ENCODE data around the gene C19orf12. TPM values are rescaled to one million over a fixed set of nuclear protein-coding genes. Genes with fewer than 3 reads are reported as not detected.

Gene C19orf12
- total and polyA plus RNA-seq, 2 donors (not counting 3 experiments of a cell fraction or from before 2014, with no cell fraction given), result 20.4 to 22.9 TPM

GRCh38 chr19:29686285-29686805 is 28.7 kb downstream of the C19orf12 start:
- CTCF ChIA-PET, result interaction anchor here (0.8 to 2.4 kb wide), 2 partner anchors 15 to 76 kb away, joined by 3 to 7 read pairs; no protein-coding TSS in a partner anchor
- Histone ChIP-seq H3K79me2 (ENCODE audit: control insufficient read depth, insufficient read depth, low read length) (no peaks in the 10 kb centered on the region), H3K27me3 (ENCODE audit: control insufficient read depth in 2 of 2, insufficient read depth in 2 of 2, low read length in 2 of 2) (no peaks in the 10 kb centered on the region), H3K4me1 (ENCODE audit: control insufficient read depth, extremely low read depth, insufficient read depth, low read length) (no peaks in the 10 kb centered on the region), H3K4me3 (replicated peaks in 1 of 3; ENCODE audit: insufficient read depth in 1 of 3, low read depth in 1 of 3, low read length in 3 of 3) (no peak overlapping the region), H3K27ac (ENCODE audit: insufficient read depth, low read depth, low read length) (no peak overlapping the region), H2AFZ (ENCODE audit: low read depth, low read length) (no peak overlapping the region), H3K36me3 (ENCODE audit: control insufficient read depth in 2 of 2, extremely low read depth in 1 of 2, insufficient read depth in 2 of 2, low read length in 2 of 2) (no peaks in the 10 kb centered on the region), H3K9me1 (replicated peaks; ENCODE audit: control insufficient read depth, extremely low read depth, insufficient read depth, low read length) (no peaks in the 10 kb centered on the region), H3K9me3 (replicated peaks; ENCODE audit: control insufficient read depth, insufficient read depth, low read length) (no peaks in the 10 kb centered on the region), H4K20me1 (replicated peaks; ENCODE audit: control insufficient read depth, extremely low read depth, insufficient read depth, low read length) (no peaks in the 10 kb centered on the region), H3K9ac (replicated peaks; ENCODE audit: extremely low read depth, insufficient read depth, low read length) (no peak overlapping the region), H3K4me2 (ENCODE audit: insufficient read depth, low read length) (no peak overlapping the region)
- no peak for DNase-seq (ENCODE audit: low read depth, low spot score)
- FAIRE-seq, result no peak
- dilution Hi-C loops (cut with MboI; ENCODE audit: extremely low pct_ligation_motif_present, low sequenced_read_pairs) (no loop called here), intact Hi-C loops (cut with micrococcal nuclease) (no loop called here)
- POLR2A ChIA-PET, result no interaction called here
- BruUV-seq (replicated peaks), result no TSS peak
- no peak for TF ChIP-seq MAX (IDR thresholded peaks at IDR 0.05; ENCODE audit: insufficient read depth, insufficient read length)
- no peak for TF ChIP-seq JUN (IDR thresholded peaks at IDR 0.05; ENCODE audit: borderline replicate concordance, insufficient read depth, insufficient read length, low read depth)
- TF ChIP-seq GATA2 (IDR thresholded peaks at IDR 0.05; ENCODE audit: insufficient read depth, insufficient read length, low read depth, low read length), result no peak
- TF ChIP-seq POLR2AphosphoS5 (IDR thresholded peaks at IDR 0.05; ENCODE audit: insufficient read depth, low read depth, low read length), result no peak

GRCh38 chr19:29685326-29685725 is 29.7 kb downstream of the C19orf12 start:
- H2AFZ ChIP-seq (ENCODE audit: low read depth, low read length), result no peak overlapping the region
- POLR2A ChIA-PET, result no interaction called here
- intact Hi-C loops (cut with micrococcal nuclease) (no loop called here), dilution Hi-C loops (cut with MboI; ENCODE audit: extremely low pct_ligation_motif_present, low sequenced_read_pairs) (no loop called here)
- FAIRE-seq (no peak), DNase-seq (ENCODE audit: low read depth, low spot score) (no peak)
- no peak overlapping the region for H3K4me2 ChIP-seq (ENCODE audit: insufficient read depth, low read length)
- H3K27ac ChIP-seq (ENCODE audit: insufficient read depth, low read depth, low read length), result no peak overlapping the region
- no peak overlapping the region for H3K9ac ChIP-seq (replicated peaks; ENCODE audit: extremely low read depth, insufficient read depth, low read length)
- no peaks in the 10 kb centered on the region for H3K9me1 ChIP-seq (replicated peaks; ENCODE audit: control insufficient read depth, extremely low read depth, insufficient read depth, low read length)
- no peaks in the 10 kb centered on the region for H3K9me3 ChIP-seq (replicated peaks; ENCODE audit: control insufficient read depth, insufficient read depth, low read length)
- CTCF ChIA-PET, result interaction anchor here (0.8 to 2.4 kb wide), 2 partner anchors 14 to 75 kb away, joined by 3 to 7 read pairs; no protein-coding TSS in a partner anchor
- no peak overlapping the region for H3K4me3 ChIP-seq (replicated peaks in 1 of 3; ENCODE audit: insufficient read depth in 1 of 3, low read depth in 1 of 3, low read length in 3 of 3)
- no TSS peak for BruUV-seq (replicated peaks)
- H3K4me1 ChIP-seq (ENCODE audit: control insufficient read depth, extremely low read depth, insufficient read depth, low read length), result peaks cover 5% of the 10 kb centered on the region
- H3K79me2 ChIP-seq (ENCODE audit: control insufficient read depth, insufficient read depth, low read length), result no peaks in the 10 kb centered on the region
- H3K27me3 ChIP-seq (ENCODE audit: control insufficient read depth in 2 of 2, insufficient read depth in 2 of 2, low read length in 2 of 2), result no peaks in the 10 kb centered on the region
- H4K20me1 ChIP-seq (replicated peaks; ENCODE audit: control insufficient read depth, extremely low read depth, insufficient read depth, low read length), result no peaks in the 10 kb centered on the region
- H3K36me3 ChIP-seq (ENCODE audit: control insufficient read depth in 2 of 2, extremely low read depth in 1 of 2, insufficient read depth in 2 of 2, low read length in 2 of 2), result no peaks in the 10 kb centered on the region
- TF ChIP-seq POLR2AphosphoS5 (IDR thresholded peaks at IDR 0.05; ENCODE audit: insufficient read depth, low read depth, low read length) (no peak), GATA2 (IDR thresholded peaks at IDR 0.05; ENCODE audit: insufficient read depth, insufficient read length, low read depth, low read length) (no peak), FOS (IDR thresholded peaks at IDR 0.05; ENCODE audit: borderline replicate concordance, insufficient read depth, low read length) (no peak), JUN (IDR thresholded peaks at IDR 0.05; ENCODE audit: borderline replicate concordance, insufficient read depth, insufficient read length, low read depth) (no peak), MAX (IDR thresholded peaks at IDR 0.05; ENCODE audit: insufficient read depth, insufficient read length) (no peak), EZH2 (IDR thresholded peaks at IDR 0.05; ENCODE audit: borderline replicate concordance, low read depth, low read length, severe bottlenecking) (no peak), CTCF (IDR thresholded peaks at IDR 0.05; ENCODE audit: extremely low read depth in 1 of 2, insufficient read depth in 1 of 2, low read depth in 1 of 2, low read length in 2 of 2) (no peak), MYC (IDR thresholded peaks at IDR 0.05; ENCODE audit: low read depth, low read length) (no peak), POLR2A (IDR thresholded peaks at IDR 0.05; ENCODE audit: low read depth, low read length) (no peak)
